Stimulated activated CD4-positive, alpha-beta T cell treated with anti-CD3 and anti-CD28 coated beads, Interleukin-4, amount 100 ng/mL, for 4 hours (primary cell): ENCODE results near the gene NPBWR2.

Source experiments
- DNase-seq, 2 experiments: peaks; one replicate each; pipeline ENCODE4 v3.0.0-alpha.2; 2020

Gene NPBWR2

DNA sequence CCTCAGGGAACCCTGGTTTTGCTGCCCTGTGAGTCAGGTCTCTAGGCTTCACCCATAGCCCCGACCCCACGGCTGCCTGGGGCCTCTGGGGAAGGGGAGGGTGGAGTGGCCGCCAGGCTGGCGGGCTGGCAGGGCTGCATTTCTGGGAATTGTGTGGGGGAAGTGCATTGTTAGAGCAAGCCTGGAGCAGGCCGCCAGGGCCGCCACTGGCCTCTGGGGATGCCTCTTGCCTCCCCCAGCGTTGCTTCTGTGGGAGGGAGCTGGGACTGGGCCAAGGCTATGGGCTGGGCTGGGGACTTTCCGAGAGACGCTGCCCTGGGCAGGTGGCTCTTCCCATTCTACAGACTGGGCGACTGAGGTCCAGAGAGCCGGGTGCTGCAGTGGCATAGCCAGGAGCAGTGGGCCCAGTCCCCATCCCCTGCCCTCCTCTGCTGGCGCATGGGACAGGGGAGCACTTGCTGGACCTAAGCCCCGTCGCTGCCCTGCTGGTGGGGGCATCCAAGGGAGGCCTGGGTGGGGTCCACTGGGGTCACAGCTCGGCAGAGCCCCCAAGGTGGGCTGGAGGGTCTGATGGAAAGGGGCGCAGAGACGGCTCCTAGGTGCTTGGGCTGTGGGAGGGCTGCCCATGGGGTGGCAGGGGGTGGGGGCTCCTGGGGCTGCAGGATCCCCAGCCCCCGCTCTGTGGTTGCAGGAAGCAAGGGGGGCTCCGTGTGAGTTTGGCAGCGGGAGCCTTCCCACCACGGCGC is 51.3 kb downstream of the NPBWR2 start:
- DNase-seq, result no peak

DNA sequence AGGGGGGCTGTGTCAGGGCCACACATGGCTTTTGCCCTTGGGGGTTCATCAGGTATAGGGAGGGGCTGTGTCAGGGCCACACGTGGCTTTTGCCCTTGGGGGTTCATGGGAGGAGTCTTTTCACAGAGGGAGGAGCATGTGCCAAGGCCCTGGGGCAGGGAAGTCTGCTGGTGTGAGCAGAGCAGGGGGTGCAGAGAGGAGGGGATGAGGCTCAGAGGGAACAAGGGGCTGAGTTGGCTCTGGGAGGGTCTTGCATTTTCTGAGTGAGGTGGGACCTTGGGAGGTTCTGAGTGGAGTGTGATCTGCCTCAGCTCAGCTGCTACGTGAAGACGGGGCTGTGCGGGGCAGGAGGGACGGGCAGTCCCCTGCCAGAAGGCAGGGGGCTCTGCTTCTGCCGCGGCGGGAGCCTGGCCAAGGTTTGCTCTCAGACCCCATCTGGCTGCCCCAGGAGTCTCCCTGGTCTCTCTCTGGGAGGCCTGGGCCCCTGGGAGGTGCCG is 51.9 kb downstream of the NPBWR2 start:
- DNase-seq, result no peak

DNA sequence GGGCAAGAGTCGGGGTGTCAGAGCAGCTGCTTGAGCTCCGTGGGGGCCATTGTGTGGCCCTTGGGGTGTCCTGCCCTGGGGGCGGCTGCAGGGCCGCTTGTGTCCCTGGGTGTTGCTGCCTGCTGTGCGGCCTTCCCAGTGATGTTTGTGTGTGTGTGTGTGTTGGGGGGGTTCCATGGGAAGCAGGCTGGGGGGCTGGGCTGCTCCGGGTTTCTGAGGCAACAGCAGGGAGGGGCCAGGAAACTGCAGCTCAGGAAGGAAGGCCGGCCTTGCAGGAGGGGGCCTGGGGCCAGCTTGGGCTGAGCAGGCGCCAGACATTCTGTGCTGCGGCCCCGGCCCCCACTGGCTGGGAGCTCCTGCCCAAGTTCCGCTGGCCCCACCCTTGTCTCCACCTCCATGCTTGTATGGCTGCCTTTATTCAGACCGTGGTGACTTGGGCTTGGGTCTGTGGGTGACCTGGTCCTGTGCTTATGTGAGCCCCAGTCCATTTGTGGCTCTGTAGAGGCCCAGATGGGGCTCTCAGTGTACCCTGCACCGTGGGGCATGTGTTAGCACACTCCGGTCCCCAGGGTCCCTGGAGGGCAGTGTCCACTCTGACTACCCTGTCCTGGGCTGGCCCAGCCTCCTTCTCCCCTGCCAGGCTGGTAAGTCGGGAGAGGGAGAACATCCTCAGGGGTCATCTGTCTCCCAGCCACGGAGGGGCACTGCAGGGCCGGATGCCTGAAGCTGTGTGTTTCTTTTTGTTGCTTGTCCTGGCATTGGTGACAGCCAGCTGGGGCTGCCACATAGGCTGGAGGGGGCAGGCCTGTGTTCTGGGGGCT is 53.3 kb downstream of the NPBWR2 start:
- DNase-seq, result no peak
